ENCODE measurements around the gene FSTL5. TPM values are rescaled to one million over a fixed set of nuclear protein-coding genes. Genes with fewer than 3 reads are reported as not detected.
"Not testable (repeated sequence)": the region's sequence is repeated elsewhere in the genome, so short reads cannot be mapped to it uniquely, and the experiment has no call there.

The FSTL5 gene
- total RNA-seq, 2 experiments from 2014 or later, result not detected

- H3K4me3 Mint-ChIP-seq, result no peak overlapping the region
- CTCF ChIA-PET, result no interaction called here
- H3K9me3 Mint-ChIP-seq, result peaks cover 5% of the 10 kb centered on the region
- H3K27me3 Mint-ChIP-seq, result no peaks in the 10 kb centered on the region
- POLR2A ChIA-PET, result no interaction called here
- no peak overlapping the region for H3K27ac Mint-ChIP-seq
- no peaks in the 10 kb centered on the region for H3K4me1 Mint-ChIP-seq
- DNase-seq, result no peak
- H3K36me3 Mint-ChIP-seq (ENCODE audit: low read depth), result no peaks in the 10 kb centered on the region
Measured at GRCh38 chr4:161760008-161760407, 403.8 kb downstream of the FSTL5 start.

DNA sequence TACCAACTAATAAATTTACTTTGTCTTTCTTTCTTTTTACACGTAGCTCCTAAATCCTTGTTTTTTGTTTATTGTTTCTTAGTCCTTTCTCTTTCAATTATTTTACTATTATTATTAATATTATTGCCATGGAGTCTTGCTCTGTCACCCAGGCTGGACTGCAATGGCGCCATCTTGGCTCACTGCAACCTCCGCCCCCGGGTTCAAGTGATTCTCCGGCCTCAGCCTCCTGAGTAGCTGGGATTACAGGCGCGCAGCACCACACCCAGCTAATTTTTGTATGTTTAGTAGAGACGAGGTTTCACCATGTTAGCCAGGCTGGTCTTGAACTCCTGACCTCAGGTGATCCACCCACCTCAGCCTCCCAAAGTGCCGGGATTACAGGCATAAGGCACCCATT is 405.4 kb downstream of the FSTL5 start:
- DNase-seq; H3K27me3 Mint-ChIP-seq; H3K9me3 Mint-ChIP-seq; H3K4me3 Mint-ChIP-seq; H3K27ac Mint-ChIP-seq; H3K4me1 Mint-ChIP-seq; CTCF ChIA-PET; H3K36me3 Mint-ChIP-seq (ENCODE audit: low read depth); POLR2A ChIA-PET: not testable (repeated sequence)

DNA sequence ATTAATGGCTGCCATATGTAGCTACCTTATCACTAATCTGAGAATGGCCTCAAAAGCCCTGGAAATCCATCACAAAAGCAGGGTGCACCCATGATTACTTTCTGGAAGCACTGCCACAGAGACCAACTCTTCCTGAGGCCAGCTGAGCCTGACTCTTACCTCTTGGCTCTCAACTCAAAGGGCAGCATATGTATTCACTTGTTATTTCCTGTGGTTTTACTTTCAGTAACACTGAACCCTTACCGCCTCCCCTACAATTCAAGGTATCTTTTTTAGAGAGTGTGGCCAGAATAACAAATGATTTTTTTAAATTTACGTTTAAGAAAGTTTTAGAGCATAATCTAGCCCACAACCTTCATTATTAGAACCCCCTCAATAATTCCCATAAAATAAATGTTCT is 434.9 kb downstream of the FSTL5 start:
- H3K27me3 Mint-ChIP-seq, result no peaks in the 10 kb centered on the region
- H3K27ac Mint-ChIP-seq, result no peak overlapping the region
- ChIA-PET POLR2A (no interaction called here), CTCF (no interaction called here)
- H3K9me3 Mint-ChIP-seq, result no peaks in the 10 kb centered on the region
- no peaks in the 10 kb centered on the region for H3K36me3 Mint-ChIP-seq (ENCODE audit: low read depth)
- no peaks in the 10 kb centered on the region for H3K4me1 Mint-ChIP-seq
- no peak overlapping the region for H3K4me3 Mint-ChIP-seq
- DNase-seq, result no peak

- ChIA-PET POLR2A (no interaction called here), CTCF (no interaction called here)
- Mint-ChIP-seq H3K27ac (no peak overlapping the region), H3K9me3 (peaks cover 2% of the 10 kb centered on the region), H3K27me3 (no peaks in the 10 kb centered on the region), H3K4me1 (no peaks in the 10 kb centered on the region), H3K36me3 (ENCODE audit: low read depth) (no peaks in the 10 kb centered on the region), H3K4me3 (no peak overlapping the region)
- no peak for DNase-seq
Measured at GRCh38 chr4:161721947-161722346, 441.9 kb downstream of the FSTL5 start.

DNA sequence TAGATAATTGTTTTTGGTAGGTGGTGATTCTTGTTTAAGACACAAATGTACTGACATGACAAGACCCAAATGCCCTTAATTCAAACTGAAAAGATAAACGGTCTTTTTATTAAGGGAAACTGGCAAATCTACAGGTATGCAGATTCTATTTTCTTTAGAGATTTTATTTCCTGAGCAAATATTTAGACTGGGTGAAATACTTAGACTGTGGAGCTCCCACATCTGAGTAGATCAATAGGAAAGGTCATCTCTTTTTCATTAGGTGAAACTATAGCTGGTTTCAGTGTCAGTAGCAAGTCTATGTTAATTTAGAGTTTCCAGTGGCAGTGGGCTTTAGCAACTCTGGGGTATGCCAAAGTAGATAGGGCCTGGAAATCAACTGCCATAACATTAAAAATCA is 446.7 kb downstream of the FSTL5 start:
- no peaks in the 10 kb centered on the region for H3K4me1 Mint-ChIP-seq
- ChIA-PET POLR2A (no interaction called here), CTCF (no interaction called here)
- H3K4me3 Mint-ChIP-seq, result no peak overlapping the region
- H3K36me3 Mint-ChIP-seq (ENCODE audit: low read depth), result no peaks in the 10 kb centered on the region
- DNase-seq, result no peak
- no peak overlapping the region for H3K27ac Mint-ChIP-seq
- H3K9me3 Mint-ChIP-seq, result no peaks in the 10 kb centered on the region
- no peaks in the 10 kb centered on the region for H3K27me3 Mint-ChIP-seq

DNA sequence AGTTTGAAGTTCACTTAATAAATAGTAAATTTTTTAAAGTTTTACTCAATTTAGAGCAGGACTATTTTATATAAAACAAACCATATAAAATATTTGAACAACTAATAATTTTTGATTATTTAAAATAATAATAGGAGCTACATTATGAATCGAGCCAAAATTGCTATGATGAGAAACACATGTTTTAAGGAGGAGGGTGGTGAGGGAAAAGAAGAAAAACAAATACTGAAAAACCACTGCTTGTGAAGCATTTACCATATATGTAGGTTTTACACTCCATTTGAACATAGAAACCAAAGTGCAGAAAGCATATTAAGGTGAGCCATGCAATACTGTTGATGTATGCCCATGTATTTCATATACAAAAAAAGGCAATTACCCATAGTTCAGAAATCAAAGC is 448.9 kb downstream of the FSTL5 start:
- Mint-ChIP-seq H3K36me3 (ENCODE audit: low read depth) (no peaks in the 10 kb centered on the region), H3K27me3 (no peaks in the 10 kb centered on the region), H3K4me3 (no peak overlapping the region), H3K4me1 (no peaks in the 10 kb centered on the region), H3K9me3 (no peaks in the 10 kb centered on the region), H3K27ac (no peak overlapping the region)
- ChIA-PET POLR2A (no interaction called here), CTCF (interaction anchor here (1.3 kb wide), 1 partner anchor 20 kb away, joined by 3 read pairs; no protein-coding TSS in a partner anchor)
- DNase-seq, result no peak

- DNase-seq, result no peak
- ChIA-PET CTCF (no interaction called here), POLR2A (no interaction called here)
- H3K36me3 Mint-ChIP-seq (ENCODE audit: low read depth), result no peaks in the 10 kb centered on the region
- H3K4me1 Mint-ChIP-seq, result no peaks in the 10 kb centered on the region
- H3K27me3 Mint-ChIP-seq, result no peaks in the 10 kb centered on the region
- H3K27ac Mint-ChIP-seq, result no peak overlapping the region
- no peaks in the 10 kb centered on the region for H3K9me3 Mint-ChIP-seq
- no peak overlapping the region for H3K4me3 Mint-ChIP-seq
Measured at GRCh38 chr4:161714022-161714751, 449.6 kb downstream of the FSTL5 start.

- Mint-ChIP-seq H3K36me3 (ENCODE audit: low read depth) (no peaks in the 10 kb centered on the region), H3K27me3 (no peaks in the 10 kb centered on the region), H3K9me3 (no peaks in the 10 kb centered on the region), H3K4me3 (no peak overlapping the region), H3K27ac (no peak overlapping the region), H3K4me1 (no peaks in the 10 kb centered on the region)
- POLR2A ChIA-PET, result no interaction called here
- CTCF ChIA-PET, result no interaction called here
- DNase-seq, result no peak
Measured at GRCh38 chr4:161704653-161705052, 459.1 kb downstream of the FSTL5 start.

DNA sequence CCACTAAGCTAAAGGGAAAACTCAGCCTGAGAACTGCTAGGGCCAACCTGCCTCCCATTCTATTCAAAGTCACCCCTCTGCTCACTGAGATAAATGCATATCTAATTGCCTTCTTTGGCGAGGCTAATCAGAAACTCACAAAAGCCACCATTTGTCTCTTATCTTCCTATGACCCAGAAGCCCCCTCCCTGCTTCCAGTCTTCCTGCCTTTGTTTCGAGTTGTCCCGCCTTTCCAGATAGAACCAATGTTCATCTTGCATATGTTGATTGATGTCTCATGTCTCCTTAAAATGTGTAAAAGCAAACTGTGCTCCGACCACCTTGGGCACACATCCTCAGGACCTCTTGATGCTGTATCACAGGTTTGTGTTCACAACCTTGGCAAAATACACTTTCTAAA is 459.8 kb downstream of the FSTL5 start:
- no peak overlapping the region for H3K27ac Mint-ChIP-seq

DNA sequence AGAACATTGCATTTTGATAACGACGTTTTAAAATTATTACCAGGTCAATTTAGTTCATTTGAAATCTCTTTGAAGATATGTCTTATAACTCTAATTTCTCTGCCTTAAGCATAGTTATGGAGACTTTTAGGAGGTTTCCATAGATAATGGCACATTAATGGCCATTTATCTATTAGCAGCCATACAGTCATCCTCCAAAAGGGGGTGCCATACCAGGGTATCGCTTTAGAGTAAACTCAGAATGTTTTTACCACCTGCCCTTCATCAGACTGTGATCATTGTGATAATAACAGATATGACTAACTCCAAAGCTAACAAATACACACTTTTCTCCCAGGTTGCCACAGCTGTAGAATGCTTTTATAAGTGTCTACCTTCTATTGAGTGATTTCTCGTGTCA is 461.5 kb downstream of the FSTL5 start:
- Mint-ChIP-seq H3K36me3 (ENCODE audit: low read depth) (no peaks in the 10 kb centered on the region), H3K9me3 (no peaks in the 10 kb centered on the region), H3K27ac (no peak overlapping the region), H3K4me1 (no peaks in the 10 kb centered on the region), H3K4me3 (no peak overlapping the region), H3K27me3 (no peaks in the 10 kb centered on the region)
- no peak for DNase-seq
- CTCF ChIA-PET, result no interaction called here
- POLR2A ChIA-PET, result no interaction called here

More for the DNA sequence above, 459.8 kb downstream of the FSTL5 start:
- Mint-ChIP-seq H3K36me3 (ENCODE audit: low read depth) (no peaks in the 10 kb centered on the region), H3K27me3 (no peaks in the 10 kb centered on the region), H3K4me3 (no peak overlapping the region), H3K9me3 (no peaks in the 10 kb centered on the region), H3K4me1 (no peaks in the 10 kb centered on the region)
- no peak for DNase-seq
- ChIA-PET CTCF (no interaction called here), POLR2A (no interaction called here)

GRCh38 chr4:161696944-161697343 is 466.9 kb downstream of the FSTL5 start:
- ChIA-PET CTCF (no interaction called here), POLR2A (no interaction called here)
- no peak overlapping the region for H3K27ac Mint-ChIP-seq
- H3K4me1 Mint-ChIP-seq, result no peaks in the 10 kb centered on the region
- no peaks in the 10 kb centered on the region for H3K36me3 Mint-ChIP-seq (ENCODE audit: low read depth)
- no peak overlapping the region for H3K4me3 Mint-ChIP-seq
- no peak for DNase-seq
- no peaks in the 10 kb centered on the region for H3K9me3 Mint-ChIP-seq
- no peaks in the 10 kb centered on the region for H3K27me3 Mint-ChIP-seq

GRCh38 chr4:161680146-161680545 is 483.7 kb downstream of the FSTL5 start:
- POLR2A ChIA-PET, result no interaction called here
- Mint-ChIP-seq H3K27ac (no peak overlapping the region), H3K4me1 (no peaks in the 10 kb centered on the region), H3K9me3 (peaks cover 2% of the 10 kb centered on the region), H3K4me3 (no peak overlapping the region), H3K36me3 (ENCODE audit: low read depth) (no peaks in the 10 kb centered on the region), H3K27me3 (no peaks in the 10 kb centered on the region)
- CTCF ChIA-PET, result no interaction called here
- no peak for DNase-seq

GRCh38 chr4:161664740-161665139 is 499.1 kb downstream of the FSTL5 start:
- POLR2A ChIA-PET, result no interaction called here
- Mint-ChIP-seq H3K4me3 (no peak overlapping the region), H3K4me1 (no peaks in the 10 kb centered on the region), H3K27ac (no peak overlapping the region), H3K36me3 (ENCODE audit: low read depth) (no peaks in the 10 kb centered on the region), H3K9me3 (no peaks in the 10 kb centered on the region), H3K27me3 (no peaks in the 10 kb centered on the region)
- CTCF ChIA-PET, result no interaction called here
- DNase-seq, result no peak

DNA sequence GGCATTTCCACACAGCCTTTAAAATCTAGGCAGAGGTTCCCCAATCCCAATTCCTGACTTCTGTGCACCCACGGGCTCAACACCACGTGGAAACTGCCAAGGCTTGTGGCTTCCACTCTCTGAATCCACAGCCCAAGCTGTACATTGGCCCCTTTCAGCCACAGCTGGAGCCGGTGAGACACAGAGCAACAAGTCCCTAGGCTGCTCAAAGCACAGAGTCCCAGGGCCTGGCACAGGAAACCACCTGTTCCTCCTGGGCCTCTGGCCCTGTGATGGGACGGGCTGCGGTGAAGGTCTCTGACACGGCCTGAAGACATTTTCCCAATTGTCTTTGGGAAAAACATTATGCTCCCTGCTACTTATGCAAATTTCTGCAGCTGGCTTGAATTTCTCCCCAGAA is 500.0 kb downstream of the FSTL5 start:
- H3K4me3 Mint-ChIP-seq, result no peak overlapping the region
- no peak for DNase-seq
- H3K4me1 Mint-ChIP-seq, result no peaks in the 10 kb centered on the region
- no peaks in the 10 kb centered on the region for H3K27me3 Mint-ChIP-seq
- ChIA-PET CTCF (no interaction called here), POLR2A (no interaction called here)
- no peaks in the 10 kb centered on the region for H3K36me3 Mint-ChIP-seq (ENCODE audit: low read depth)
- H3K9me3 Mint-ChIP-seq, result no peaks in the 10 kb centered on the region
- H3K27ac Mint-ChIP-seq, result no peak overlapping the region

Measured in activated CD4-positive, alpha-beta T cell treated with anti-CD3 and anti-CD28 coated beads, Interleukin-2, amount 10 ng/mL, durations not matched to agents 7 days and 5 days (primary cell).